Astrocyte (in vitro differentiated cells and primary cell): Measurements from ENCODE around the gene MSL2.

Source experiments
- CTCF ChIP-seq: IDR thresholded peaks from 2 replicates; pipeline ENCODE4 v1.5.1; 2011; ENCODE audit warnings: low read depth, mild to moderate bottlenecking, inconsistent platforms, low read length, moderate library complexity; ENCODE audit not compliant: insufficient read depth
- EZH2 ChIP-seq: IDR thresholded peaks from 2 replicates; pipeline ENCODE4 v1.6.1; 2012; ENCODE audit warnings: mild to moderate bottlenecking, low read length, inconsistent platforms; ENCODE audit not compliant: insufficient read depth

GRCh38 chr3:136235545-136235944 lies 39.4 kb upstream of the MSL2 start:
- TF ChIP-seq CTCF (no peak), EZH2 (no peak)
